Cardiac muscle cell (in vitro differentiated cells and primary cell): ENCODE results near the gene PHF23. TPM values are rescaled to one million over a fixed set of nuclear protein-coding genes. Genes with fewer than 3 reads are reported as not detected.
A peak's percentile ranks its signal among the peaks of the same experiment; 100 is the strongest.

Experiments
- DNase-seq, 2 donors: peaks; one replicate each; pipeline versions ENCODE4 v3.0.0 to v3.0.0-alpha.2; 2010 to 2017; ENCODE audit warnings: low read depth in 1 of 2, low spot score in 1 of 2
- H3K27ac ChIP-seq: fragments of 200-600 bp; sonication (generic); 2 replicates; pipeline ENCODE4 v1.5.1; 2016
- H3K27me3 ChIP-seq: fragments of 200-600 bp; sonication (generic); 2 replicates; pipeline ENCODE4 v1.6.0; 2016; ENCODE audit warnings: control low read depth
- H3K36me3 ChIP-seq: fragments of 200-600 bp; sonication (generic); 2 replicates; pipeline ENCODE4 v1.5.1; 2016; ENCODE audit warnings: control low read depth
- H3K4me1 ChIP-seq: fragments of 200-600 bp; sonication (generic); 2 replicates; pipeline ENCODE4 v1.8.1; 2017; ENCODE audit warnings: low read depth, mild to moderate bottlenecking, mixed run types
- H3K4me3 ChIP-seq: fragments of 200-600 bp; sonication (generic); 2 replicates; pipeline ENCODE4 v1.5.1; 2016; ENCODE audit warnings: mild to moderate bottlenecking
- H3K9me3 ChIP-seq: fragments of 200-600 bp; sonication (generic); 2 replicates; pipeline ENCODE4 v1.5.1; 2017; ENCODE audit warnings: low read depth, mild to moderate bottlenecking, control low read depth
- CTCF ChIP-seq: IDR thresholded peaks from 2 replicates; pipeline ENCODE4 v1.5.1; 2012; ENCODE audit warnings: low read depth, mild to moderate bottlenecking, low read length
- polyA plus RNA-seq: library from polyadenylated mRNA; unstranded; fragments of >200 nt; fragmentation: Nextera tagmentation; extraction: Ambion mirVana; gene quantifications from 2 replicates; pipeline ENCODE4 v1.2.1, GENCODE V29; 2016
- total RNA-seq: library from RNA; depleted of rRNA; stranded (reverse); fragments of >200 nt; gene quantifications from 2 replicates; pipeline ENCODE4 v1.2.3, GENCODE V29; 2016

PHF23 gene
- total and polyA plus RNA-seq, 2 experiments from 2014 or later = 57.7 to 65.0 TPM

GRCh38 chr17:7218166-7218565, 21.1 kb downstream of the PHF23 start:
- peak overlapping the region; percentile 61 for H3K4me3 ChIP-seq
- H3K36me3 ChIP-seq = peaks cover 13% of the 10 kb centered on the region
- peak overlapping the region; percentile 81 for H3K27ac ChIP-seq
- H3K4me1 ChIP-seq = peaks cover 32% of the 10 kb centered on the region
- no peaks in the 10 kb centered on the region for H3K9me3 ChIP-seq
- peak in 1 of 2 donors; percentile 64 for DNase-seq
- no peak for TF ChIP-seq CTCF
- no peaks in the 10 kb centered on the region for H3K27me3 ChIP-seq

DNA sequence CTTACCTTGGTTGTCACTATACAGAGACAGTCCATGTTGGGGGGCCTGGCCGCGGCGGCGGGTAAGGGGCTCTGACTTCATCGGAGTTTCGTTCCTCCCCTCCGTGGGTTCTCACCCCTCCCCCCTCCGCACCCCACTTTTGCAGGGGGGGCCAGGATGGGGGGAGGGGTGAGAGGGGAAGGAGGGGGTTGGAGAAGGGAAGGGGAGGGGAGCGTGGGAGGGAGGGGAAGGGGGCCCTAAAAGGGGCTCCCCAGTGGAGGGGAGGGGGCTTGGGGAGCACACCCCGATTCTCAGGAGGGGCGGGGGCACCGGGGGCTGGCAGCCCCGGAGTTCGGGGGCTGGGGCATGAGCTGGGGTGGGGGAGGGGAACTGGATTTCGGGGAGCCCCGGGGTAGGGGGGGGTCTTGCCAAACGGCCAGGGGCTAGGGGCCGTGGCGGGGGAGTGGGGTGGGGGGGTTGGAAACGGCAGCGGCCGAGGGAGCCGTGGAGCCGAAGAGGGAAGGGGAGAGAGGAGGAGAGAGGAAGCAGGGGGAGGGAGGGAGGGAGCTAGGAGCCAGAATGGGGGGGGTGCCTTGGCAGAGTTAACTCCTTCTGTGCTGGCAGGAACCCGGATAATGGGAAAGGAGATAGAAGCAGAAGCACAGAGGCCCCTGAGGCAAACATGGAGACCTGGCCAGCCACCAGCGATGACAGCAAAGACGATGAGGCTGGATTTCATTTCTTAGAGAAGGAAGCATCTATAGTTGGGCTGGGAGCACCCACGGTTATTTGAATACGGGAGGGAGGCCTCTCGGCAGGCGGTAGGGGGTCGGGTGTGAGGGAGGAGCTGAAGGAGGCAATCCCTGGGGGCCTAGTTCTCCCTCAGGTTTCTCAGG, 21.9 kb downstream of the PHF23 start:
- H3K36me3 ChIP-seq = peaks cover 4% of the 10 kb centered on the region
- H3K4me3 ChIP-seq = peak overlapping the region; percentile 61
- peaks cover 33% of the 10 kb centered on the region for H3K4me1 ChIP-seq
- no peaks in the 10 kb centered on the region for H3K9me3 ChIP-seq
- TF ChIP-seq CTCF = no peak
- H3K27me3 ChIP-seq = no peaks in the 10 kb centered on the region
- peak; percentile 79 to 90 for DNase-seq
- peak overlapping the region; percentile 81 for H3K27ac ChIP-seq

DNA sequence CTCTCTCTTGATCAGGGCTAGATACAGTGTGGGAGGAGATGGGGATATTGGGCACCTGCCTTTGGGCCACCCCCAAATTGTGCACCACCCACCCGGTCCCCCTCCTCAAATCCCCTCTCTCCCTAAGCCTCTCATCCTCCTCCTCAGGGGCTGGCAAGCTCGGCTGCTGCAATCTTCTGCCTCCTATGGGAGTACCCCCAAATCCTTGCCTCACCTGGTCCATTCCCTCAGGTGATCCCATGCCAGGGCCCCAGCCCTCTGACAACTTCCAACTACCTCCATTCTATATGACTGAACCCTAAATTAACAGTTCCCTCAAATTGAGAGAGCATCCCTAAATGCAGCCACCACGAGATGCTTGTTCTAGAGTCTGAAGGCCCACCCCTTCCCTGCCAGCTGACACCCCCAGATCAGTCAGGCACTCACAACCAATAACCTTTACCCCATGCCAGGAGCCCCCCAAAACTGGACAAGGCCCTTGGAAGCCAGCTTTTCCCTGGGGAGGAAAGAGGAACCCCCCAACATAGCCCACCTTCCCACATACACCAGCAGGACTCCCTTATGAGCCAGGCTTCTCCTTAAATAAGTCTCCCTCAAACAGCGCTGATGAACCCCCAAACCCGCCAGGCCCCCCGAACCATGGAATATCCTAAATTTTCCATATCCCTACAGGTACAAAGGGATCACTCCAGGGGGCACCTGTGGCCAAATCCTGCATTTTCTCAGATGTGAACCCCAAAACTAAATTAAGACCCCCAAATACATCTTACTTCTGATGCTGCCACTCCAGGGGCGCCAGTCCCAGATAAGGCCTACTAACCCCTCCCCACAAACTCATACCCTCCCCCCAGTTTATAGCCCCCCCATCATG, 22.8 kb downstream of the PHF23 start:
- Histone ChIP-seq H3K4me3 (peak overlapping the region; percentile 61), H3K4me1 (peaks cover 40% of the 10 kb centered on the region)

GRCh38 chr17:7215652-7216180, 23.5 kb downstream of the PHF23 start:
- no peak for DNase-seq
- H3K4me3 ChIP-seq = peak overlapping the region; percentile 61
- peak overlapping the region; percentile 81 for H3K27ac ChIP-seq
- H3K4me1 ChIP-seq = peaks cover 43% of the 10 kb centered on the region
- no peak for TF ChIP-seq CTCF
- no peaks in the 10 kb centered on the region for H3K36me3 ChIP-seq
- no peaks in the 10 kb centered on the region for H3K27me3 ChIP-seq
- H3K9me3 ChIP-seq = no peaks in the 10 kb centered on the region

More for the DNA sequence above, 22.8 kb downstream of the PHF23 start:
- Histone ChIP-seq H3K9me3 (no peaks in the 10 kb centered on the region), H3K36me3 (no peaks in the 10 kb centered on the region), H3K27ac (peak overlapping the region; percentile 81), H3K27me3 (no peaks in the 10 kb centered on the region)
- no peak for DNase-seq
- TF ChIP-seq CTCF = no peak

GRCh38 chr17:7215136-7215638, 24.1 kb downstream of the PHF23 start:
- no peaks in the 10 kb centered on the region for H3K27me3 ChIP-seq
- H3K4me1 ChIP-seq = peaks cover 38% of the 10 kb centered on the region
- H3K36me3 ChIP-seq = no peaks in the 10 kb centered on the region
- H3K9me3 ChIP-seq = no peaks in the 10 kb centered on the region
- no peak for DNase-seq
- peak overlapping the region; percentile 10 for H3K4me3 ChIP-seq
- H3K27ac ChIP-seq = peak overlapping the region; percentile 81
- no peak for TF ChIP-seq CTCF
